Uterus (tissue), 2 donors: ENCODE measurements around the gene CEP83.

Source experiments
- POLR2A ChIP-seq, 2 donors: fragments of 450-650 bp; IDR thresholded peaks; one replicate each; pipeline ENCODE4 v1.6.1; 2016; ENCODE audit warnings: antibody characterized with exemption in 2 of 2, mild to moderate bottlenecking in 1 of 2, moderate library complexity in 1 of 2
- TF ChIP-seq, protein P1 (sequence below), 4 experiments: fragments of 200-600 bp in 2 of 4; fragments of 450-650 bp in 2 of 4; sonication (generic) in 2 of 4; IDR thresholded peaks; one replicate each; pipeline ENCODE4 v1.5.1; 2016 to 2019; ENCODE audit warnings: antibody characterized with exemption in 4 of 4, mild to moderate bottlenecking in 2 of 4, moderate library complexity in 1 of 4

- TF ChIP-seq, protein P1, sequence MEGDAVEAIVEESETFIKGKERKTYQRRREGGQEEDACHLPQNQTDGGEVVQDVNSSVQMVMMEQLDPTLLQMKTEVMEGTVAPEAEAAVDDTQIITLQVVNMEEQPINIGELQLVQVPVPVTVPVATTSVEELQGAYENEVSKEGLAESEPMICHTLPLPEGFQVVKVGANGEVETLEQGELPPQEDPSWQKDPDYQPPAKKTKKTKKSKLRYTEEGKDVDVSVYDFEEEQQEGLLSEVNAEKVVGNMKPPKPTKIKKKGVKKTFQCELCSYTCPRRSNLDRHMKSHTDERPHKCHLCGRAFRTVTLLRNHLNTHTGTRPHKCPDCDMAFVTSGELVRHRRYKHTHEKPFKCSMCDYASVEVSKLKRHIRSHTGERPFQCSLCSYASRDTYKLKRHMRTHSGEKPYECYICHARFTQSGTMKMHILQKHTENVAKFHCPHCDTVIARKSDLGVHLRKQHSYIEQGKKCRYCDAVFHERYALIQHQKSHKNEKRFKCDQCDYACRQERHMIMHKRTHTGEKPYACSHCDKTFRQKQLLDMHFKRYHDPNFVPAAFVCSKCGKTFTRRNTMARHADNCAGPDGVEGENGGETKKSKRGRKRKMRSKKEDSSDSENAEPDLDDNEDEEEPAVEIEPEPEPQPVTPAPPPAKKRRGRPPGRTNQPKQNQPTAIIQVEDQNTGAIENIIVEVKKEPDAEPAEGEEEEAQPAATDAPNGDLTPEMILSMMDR (IDR thresholded peaks at IDR 0.05) = no peak
- TF ChIP-seq POLR2A (IDR thresholded peaks at IDR 0.05) = no peak
Observed at GRCh38 chr12:94286583-94287244, 173.0 kb downstream of the CEP83 start.
